Suprapubic skin (tissue), 4 donors: Measurements from ENCODE around the gene TTI1. TPM values are rescaled to one million over a fixed set of nuclear protein-coding genes. Genes with fewer than 3 reads are reported as not detected.

Source experiments
- DNase-seq, 2 donors: peaks; one replicate each; pipeline ENCODE4 v3.0.0-alpha.2; 2019; ENCODE audit warnings: low spot score in 2 of 2
- H3K27ac ChIP-seq: fragments of 200-600 bp; sonication (generic); one replicate; pipeline ENCODE4 v1.5.1; 2019
- H3K27me3 ChIP-seq: fragments of 200-600 bp; sonication (generic); one replicate; pipeline ENCODE4 v1.5.1; 2019
- H3K36me3 ChIP-seq: fragments of 200-600 bp; sonication (generic); one replicate; pipeline ENCODE4 v1.5.1; 2019
- H3K4me1 ChIP-seq: fragments of 200-600 bp; sonication (generic); one replicate; pipeline ENCODE4 v1.5.1; 2019
- H3K4me3 ChIP-seq: fragments of 200-600 bp; sonication (generic); one replicate; pipeline ENCODE4 v1.5.1; 2019; ENCODE audit warnings: mild to moderate bottlenecking
- H3K9me3 ChIP-seq: fragments of 200-600 bp; sonication (generic); one replicate; pipeline ENCODE4 v1.5.1; 2019
- CTCF ChIP-seq, 2 donors: fragments of 200-600 bp in 1 of 2; fragments of 450-650 bp in 1 of 2; sonication (generic) in 1 of 2; IDR thresholded peaks; one replicate each; pipeline ENCODE4 v1.5.1; 2016 to 2019; ENCODE audit warnings: antibody characterized with exemption in 2 of 2, mild to moderate bottlenecking in 1 of 2, moderate library complexity in 1 of 2
- EP300 ChIP-seq: sonication (generic); formaldehyde crosslinking; IDR thresholded peaks from one replicate; pipeline ENCODE4 v1.6.1; 2017; ENCODE audit warnings: antibody characterized with exemption
- POLR2A ChIP-seq, 2 donors: fragments of 450-650 bp; IDR thresholded peaks; one replicate each; pipeline ENCODE4 v1.6.1; 2017; ENCODE audit warnings: antibody characterized with exemption in 2 of 2, mild to moderate bottlenecking in 2 of 2, moderate library complexity in 2 of 2
- POLR2AphosphoS5 ChIP-seq, 3 donors: sonication (generic); formaldehyde crosslinking; IDR thresholded peaks; one replicate each; pipeline ENCODE4 v1.6.1; 2017; ENCODE audit warnings: antibody characterized with exemption in 3 of 3
- WGBS: methylation state at CpG from one replicate; pipeline ENCODE4 v1.1.5; 2018; 5-methylcytosine and 5-hydroxymethylcytosine counted together
- total RNA-seq, 4 donors: library from RNA; depleted of rRNA; stranded (reverse); fragments of >200 nt; gene quantifications; one replicate each; pipeline ENCODE4 v1.1.0, GENCODE V29; 2016

Gene TTI1
- total RNA-seq, 4 donors from 2014 or later, result 11.2 to 24.7 (median 17.1) TPM

- 92% methylated on average over 2 of the region's 2 CpGs for WGBS
- peaks cover 4% of the 10 kb centered on the region for H3K4me1 ChIP-seq
- no peaks in the 10 kb centered on the region for H3K9me3 ChIP-seq
- H3K27ac ChIP-seq, result no peak overlapping the region
- no peak for DNase-seq
- H3K27me3 ChIP-seq, result no peaks in the 10 kb centered on the region
- TF ChIP-seq POLR2A (IDR thresholded peaks at IDR 0.05), result no peak
- no peak for TF ChIP-seq CTCF (IDR thresholded peaks at IDR 0.05)
- no peak for TF ChIP-seq POLR2AphosphoS5 (IDR thresholded peaks at IDR 0.05)
- TF ChIP-seq EP300, result no peak
- no peak overlapping the region for H3K4me3 ChIP-seq
- H3K36me3 ChIP-seq, result peaks cover 62% of the 10 kb centered on the region
Observed at GRCh38 chr20:38054647-38055046, 21.4 kb upstream of the TTI1 start.

GRCh38 chr20:38052870-38053269 is 19.6 kb upstream of the TTI1 start:
- Histone ChIP-seq H3K4me3 (no peak overlapping the region), H3K36me3 (peaks cover 58% of the 10 kb centered on the region), H3K9me3 (no peaks in the 10 kb centered on the region), H3K27me3 (no peaks in the 10 kb centered on the region), H3K4me1 (peaks cover 7% of the 10 kb centered on the region), H3K27ac (no peak overlapping the region)
- no peak for DNase-seq
- no peak for TF ChIP-seq EP300
- TF ChIP-seq POLR2A (IDR thresholded peaks at IDR 0.05), result no peak
- no peak for TF ChIP-seq POLR2AphosphoS5 (IDR thresholded peaks at IDR 0.05)
- no peak for TF ChIP-seq CTCF (IDR thresholded peaks at IDR 0.05)
- 94% methylated on average over 2 of the region's 2 CpGs for WGBS

GRCh38 chr20:38050686-38051085 is 17.4 kb upstream of the TTI1 start:
- 68% methylated on average over 1 of the region's 1 CpG for WGBS
- no peaks in the 10 kb centered on the region for H3K9me3 ChIP-seq
- no peaks in the 10 kb centered on the region for H3K27me3 ChIP-seq
- H3K4me1 ChIP-seq, result peaks cover 7% of the 10 kb centered on the region
- H3K4me3 ChIP-seq, result no peak overlapping the region
- DNase-seq, result no peak
- H3K36me3 ChIP-seq, result peaks cover 47% of the 10 kb centered on the region
- TF ChIP-seq POLR2A (IDR thresholded peaks at IDR 0.05) (no peak), CTCF (IDR thresholded peaks at IDR 0.05) (no peak), POLR2AphosphoS5 (IDR thresholded peaks at IDR 0.05) (no peak), EP300 (no peak)
- no peak overlapping the region for H3K27ac ChIP-seq

- Histone ChIP-seq H3K27me3 (no peaks in the 10 kb centered on the region), H3K4me3 (no peak overlapping the region), H3K4me1 (peaks cover 7% of the 10 kb centered on the region), H3K9me3 (no peaks in the 10 kb centered on the region), H3K27ac (no peak overlapping the region), H3K36me3 (peaks cover 55% of the 10 kb centered on the region)
- TF ChIP-seq CTCF (IDR thresholded peaks at IDR 0.05) (no peak), POLR2AphosphoS5 (IDR thresholded peaks at IDR 0.05) (no peak), POLR2A (IDR thresholded peaks at IDR 0.05) (no peak), EP300 (no peak)
- 49% methylated on average over 3 of the region's 3 CpGs for WGBS
- no peak for DNase-seq
Observed at GRCh38 chr20:38049800-38050199, 16.5 kb upstream of the TTI1 start.

- H3K36me3 ChIP-seq, result peaks cover 71% of the 10 kb centered on the region
- TF ChIP-seq EP300 (no peak), POLR2A (IDR thresholded peaks at IDR 0.05) (no peak), POLR2AphosphoS5 (IDR thresholded peaks at IDR 0.05) (no peak), CTCF (IDR thresholded peaks at IDR 0.05) (no peak)
- DNase-seq, result no peak
- no peaks in the 10 kb centered on the region for H3K27me3 ChIP-seq
- 73% methylated on average over 4 of the region's 4 CpGs for WGBS
- no peaks in the 10 kb centered on the region for H3K9me3 ChIP-seq
- H3K4me3 ChIP-seq, result no peak overlapping the region
- peaks cover 7% of the 10 kb centered on the region for H3K4me1 ChIP-seq
- no peak overlapping the region for H3K27ac ChIP-seq
Observed at GRCh38 chr20:38046572-38046971, 13.3 kb upstream of the TTI1 start.
